NB4 (cell line): Measurements from ENCODE around the gene FBXO15.

ENCODE experiments used
- CTCF ChIP-seq: IDR thresholded peaks from one replicate; pipeline ENCODE4 v1.5.1; 2012; ENCODE audit warnings: low read depth, low read length
- MYC ChIP-seq: IDR thresholded peaks from 2 replicates; pipeline ENCODE4 v1.6.1; 2011; ENCODE audit warnings: low read depth, low read length
- POLR2A ChIP-seq: IDR thresholded peaks from 2 replicates; pipeline ENCODE4 v1.6.1; 2011; ENCODE audit warnings: mild to moderate bottlenecking; ENCODE audit not compliant: insufficient read length; ENCODE audit errors: extremely low read depth

GRCh38 chr18:74116633-74117554, 30.7 kb downstream of the FBXO15 start:
- TF ChIP-seq CTCF (peak; percentile 51), POLR2A (no peak), MYC (no peak)
